Brain microvascular endothelial cell (primary cell): Measurements from ENCODE around the gene CBLB.

Experiments
- DNase-seq: peaks from one replicate; pipeline ENCODE4 v3.0.0-alpha.2; 2020
- H3K27ac ChIP-seq: fragments of 250-450 bp; sonication (Bioruptor Pico); 2 replicates; pipeline ENCODE4 v1.5.1; 2020; ENCODE audit warnings: mild to moderate bottlenecking, moderate library complexity
- H3K27me3 ChIP-seq: fragments of 250-450 bp; sonication (Bioruptor Pico); replicated peaks from 2 replicates; pipeline ENCODE4 v1.5.1; 2020; ENCODE audit warnings: mild to moderate bottlenecking
- H3K36me3 ChIP-seq: fragments of 250-450 bp; sonication (Bioruptor Pico); replicated peaks from 2 replicates; pipeline ENCODE4 v1.5.1; 2020; ENCODE audit warnings: mild to moderate bottlenecking
- H3K4me3 ChIP-seq: 2 replicates; pipeline ENCODE4 v1.5.1; 2011; ENCODE audit warnings: low read depth, mild to moderate bottlenecking, control low read depth, low read length, moderate library complexity
- CTCF ChIP-seq: IDR thresholded peaks from 2 replicates; pipeline ENCODE4 v1.5.1; 2011; ENCODE audit warnings: low read depth, mild to moderate bottlenecking, moderate library complexity, low read length, control low read depth, inconsistent platforms; ENCODE audit errors: missing control alignments
- in situ Hi-C: cut with HindIII; loops from 2 replicates; pipeline ENCODE4 v1.10.0; 2017; ENCODE audit warnings: low sequenced_read_pairs, low pct_ligation_motif_present

CBLB gene

GRCh38 chr3:105752791-105753415 is 115.9 kb downstream of the CBLB start:
- H3K27me3 ChIP-seq: no peaks in the 10 kb centered on the region
- H3K36me3 ChIP-seq: no peaks in the 10 kb centered on the region
- TF ChIP-seq CTCF: no peak
- peak overlapping the region; percentile 62 for H3K27ac ChIP-seq
- in situ Hi-C loops: no loop called here
- no peak overlapping the region for H3K4me3 ChIP-seq
- DNase-seq: peak; percentile 62

- no peak overlapping the region for H3K4me3 ChIP-seq
- H3K36me3 ChIP-seq: no peaks in the 10 kb centered on the region
- in situ Hi-C loops: no loop called here
- TF ChIP-seq CTCF: no peak
- DNase-seq: no peak
- no peaks in the 10 kb centered on the region for H3K27me3 ChIP-seq
- H3K27ac ChIP-seq: no peak overlapping the region
Observed at GRCh38 chr3:105747696-105748095, 121.1 kb downstream of the CBLB start.

- DNase-seq: peak; percentile 62
- Histone ChIP-seq H3K36me3 (no peaks in the 10 kb centered on the region), H3K27me3 (no peaks in the 10 kb centered on the region), H3K4me3 (no peak overlapping the region), H3K27ac (no peak overlapping the region)
- in situ Hi-C loops: no loop called here
- TF ChIP-seq CTCF: no peak
Observed at GRCh38 chr3:105747060-105747541, 121.7 kb downstream of the CBLB start.

- in situ Hi-C loops: no loop called here
Observed at GRCh38 chr3:105746231-105746996, 122.4 kb downstream of the CBLB start.

GRCh38 chr3:105745046-105745445 is 123.8 kb downstream of the CBLB start:
- DNase-seq: no peak
- Histone ChIP-seq H3K27me3 (no peaks in the 10 kb centered on the region), H3K27ac (no peak overlapping the region)

More at GRCh38 chr3:105746231-105746996, 122.4 kb downstream of the CBLB start:
- Histone ChIP-seq H3K27me3 (no peaks in the 10 kb centered on the region), H3K4me3 (no peak overlapping the region), H3K27ac (no peak overlapping the region), H3K36me3 (no peaks in the 10 kb centered on the region)
- DNase-seq: no peak
- no peak for TF ChIP-seq CTCF

More at GRCh38 chr3:105745046-105745445, 123.8 kb downstream of the CBLB start:
- in situ Hi-C loops: no loop called here
- H3K4me3 ChIP-seq: no peak overlapping the region
- TF ChIP-seq CTCF: no peak
- H3K36me3 ChIP-seq: no peaks in the 10 kb centered on the region
